Measurements from ENCODE around the gene SNX13. TPM values are rescaled to one million over a fixed set of nuclear protein-coding genes. Genes with fewer than 3 reads are reported as not detected.

Gene SNX13
- total and polyA plus RNA-seq, 9 of the 15 experiments (the other 6 are each of a cell fraction or from before 2014, with no cell fraction given) = 5.6 to 33.2 (median 25.4) TPM

- TF ChIP-seq ZBTB26 (CRISPR knock-in tag; IDR thresholded peaks at IDR 0.05) = no peak
- no peak for TF ChIP-seq ELK1 (CRISPR knock-in tag; IDR thresholded peaks at IDR 0.05)
- no peak for TF ChIP-seq AFF1 (IDR thresholded peaks at IDR 0.05; ENCODE audit: low read depth in 1 of 2, partially characterized antibody in 2 of 2)
- TF ChIP-seq HMG20B (CRISPR knock-in tag; IDR thresholded peaks at IDR 0.05) = no peak
- TF ChIP-seq ZBTB1 (CRISPR knock-in tag; IDR thresholded peaks at IDR 0.05; ENCODE audit: borderline replicate concordance, low read depth) = no peak
Observed at GRCh38 chr7:17771901-17772408, 168.3 kb downstream of the SNX13 start (continued).

Measured in K562 (cell line).